GM23338 (cell line): ENCODE measurements around the gene AANAT. TPM values are rescaled to one million over a fixed set of nuclear protein-coding genes. Genes with fewer than 3 reads are reported as not detected.

Source experiments
- ATAC-seq: fragments of 200-7000 bp; cut with Tn5 transposase; 3 replicates; pipeline ENCODE4 v1.9.1; 2020
- DNase-seq: peaks from one replicate; pipeline ENCODE4 v3.0.0-alpha.2; 2015; ENCODE audit warnings: low spot score
- H2AFZ ChIP-seq: fragments of 200-600 bp; sonication (generic); 2 replicates; pipeline ENCODE4 v1.8.0; 2016; ENCODE audit warnings: antibody characterized with exemption, mild to moderate bottlenecking, moderate library complexity
- H3F3A ChIP-seq: fragments of 200-600 bp; sonication (generic); replicated peaks from 2 replicates; pipeline ENCODE4 v1.8.0; 2017; ENCODE audit warnings: antibody characterized with exemption, mixed run types, low read depth
- H3K27ac ChIP-seq: fragments of 200-600 bp; sonication (generic); 2 replicates; pipeline ENCODE4 v1.6.1; 2016; ENCODE audit warnings: low read depth
- H3K27me3 ChIP-seq: fragments of 200-600 bp; sonication (generic); 2 replicates; pipeline ENCODE4 v1.8.0; 2016; ENCODE audit warnings: mild to moderate bottlenecking, mixed run types, moderate library complexity; ENCODE audit not compliant: insufficient read depth
- H3K36me3 ChIP-seq: fragments of 200-600 bp; sonication (generic); 2 replicates; pipeline ENCODE4 v1.8.0; 2016; ENCODE audit warnings: mild to moderate bottlenecking; ENCODE audit not compliant: insufficient read depth
- H3K4me1 ChIP-seq: fragments of 200-600 bp; sonication (generic); 2 replicates; pipeline ENCODE4 v1.8.0; 2016; ENCODE audit warnings: mild to moderate bottlenecking, moderate library complexity; ENCODE audit not compliant: insufficient read depth
- H3K4me2 ChIP-seq: fragments of 200-600 bp; sonication (generic); 2 replicates; pipeline ENCODE4 v1.7.1; 2017; ENCODE audit warnings: mixed run types
- H3K4me3 ChIP-seq: fragments of 200-600 bp; sonication (generic); 2 replicates; pipeline ENCODE4 v1.6.1; 2016; ENCODE audit warnings: mixed run types
- H3K79me2 ChIP-seq: fragments of 200-600 bp; sonication (generic); replicated peaks from 2 replicates; pipeline ENCODE4 v1.8.0; 2017; ENCODE audit warnings: mild to moderate bottlenecking; ENCODE audit not compliant: insufficient read depth
- H3K9me2 ChIP-seq: fragments of 200-600 bp; sonication (generic); 2 replicates; pipeline ENCODE4 v1.8.0; 2017; ENCODE audit not compliant: insufficient read depth
- H4K20me1 ChIP-seq: fragments of 200-600 bp; sonication (generic); replicated peaks from 2 replicates; pipeline ENCODE4 v1.8.0; 2017; ENCODE audit warnings: mild to moderate bottlenecking; ENCODE audit not compliant: insufficient read depth
- H3K27ac Mint-ChIP-seq: 2 replicates; pipeline ENCODE4 v1.8.0; 2020; ENCODE audit warnings: inconsistent platforms, mild to moderate bottlenecking, moderate library complexity, mixed read lengths
- H3K27me3 Mint-ChIP-seq: 3 replicates; pipeline ENCODE4 v1.8.0; 2022; ENCODE audit warnings: low read depth, mild to moderate bottlenecking, moderate library complexity, mixed read lengths, inconsistent platforms; ENCODE audit not compliant: insufficient read depth, poor library complexity
- H3K36me3 Mint-ChIP-seq: 3 replicates; pipeline ENCODE4 v1.8.0; 2021; ENCODE audit warnings: low read depth, mild to moderate bottlenecking, inconsistent platforms, moderate library complexity, mixed read lengths
- H3K4me1 Mint-ChIP-seq: 3 replicates; pipeline ENCODE4 v1.8.0; 2020; ENCODE audit warnings: mild to moderate bottlenecking, inconsistent platforms, mixed read lengths
- H3K4me3 Mint-ChIP-seq: 3 replicates; pipeline ENCODE4 v1.8.0; 2021; ENCODE audit warnings: moderate library complexity, mild to moderate bottlenecking, inconsistent platforms, mixed read lengths
- H3K9me3 Mint-ChIP-seq: 3 replicates; pipeline ENCODE4 v1.8.0; 2020; ENCODE audit warnings: moderate library complexity, mild to moderate bottlenecking, inconsistent platforms, mixed read lengths
- CREB1 ChIP-seq: fragments of 250-450 bp; sonication (Bioruptor Pico); IDR thresholded peaks from 2 replicates; pipeline ENCODE4 v1.5.0; 2020; ENCODE audit warnings: low read depth, mild to moderate bottlenecking, moderate library complexity
- CTCF ChIP-seq, 2 experiments: fragments of 200-600 bp in 1 of 2; sonication (generic) in 1 of 2; conservative IDR thresholded peaks; 2 replicates each; pipeline versions ENCODE4 v1.5.1 to v1.6.1; 2016 to 2017; ENCODE audit warnings: antibody characterized with exemption in 2 of 2, low read depth in 2 of 2, mild to moderate bottlenecking in 2 of 2, moderate library complexity in 1 of 2
- EZH2 ChIP-seq: fragments of 200-600 bp; sonication (generic); IDR thresholded peaks from one replicate; pipeline ENCODE4 v1.8.0; 2017; ENCODE audit warnings: antibody characterized with exemption, mild to moderate bottlenecking, low read depth; ENCODE audit not compliant: unreplicated experiment
- EZH2phosphoT487 ChIP-seq: fragments of 200-600 bp; sonication (generic); IDR thresholded peaks from one replicate; pipeline ENCODE4 v1.8.1; 2018; ENCODE audit warnings: antibody characterized with exemption; ENCODE audit not compliant: unreplicated experiment
- JUNB ChIP-seq: IDR thresholded peaks from one replicate; pipeline ENCODE4 v1.6.1; 2016; ENCODE audit warnings: antibody characterized with exemption; ENCODE audit not compliant: unreplicated experiment
- NANOG ChIP-seq: IDR thresholded peaks from 2 replicates; pipeline ENCODE4 v1.6.1; 2016; ENCODE audit warnings: antibody characterized with exemption, borderline replicate concordance
- POLR2AphosphoS5 ChIP-seq: IDR thresholded peaks from 2 replicates; pipeline ENCODE4 v1.6.1; 2016; ENCODE audit warnings: antibody characterized with exemption, low read depth
- STAT1 ChIP-seq: IDR thresholded peaks from one replicate; pipeline ENCODE4 v1.6.1; 2016; ENCODE audit warnings: antibody characterized with exemption; ENCODE audit not compliant: unreplicated experiment
- ZNF114 ChIP-seq: fragments of 250-450 bp; sonication (Bioruptor Pico); IDR thresholded peaks from 2 replicates; pipeline ENCODE4 v1.5.0; 2020; ENCODE audit warnings: mild to moderate bottlenecking, moderate library complexity
- ZNF331 ChIP-seq: fragments of 250-450 bp; sonication (Bioruptor Pico); IDR thresholded peaks from 2 replicates; pipeline ENCODE4 v1.5.0; 2020; ENCODE audit warnings: low read depth, mild to moderate bottlenecking, moderate library complexity
- ZNF462 ChIP-seq: fragments of 250-450 bp; sonication (Bioruptor Pico); IDR thresholded peaks from 2 replicates; pipeline ENCODE4 v1.5.0; 2020; ENCODE audit warnings: mild to moderate bottlenecking, moderate library complexity
- polyA plus RNA-seq: library from polyadenylated mRNA; unstranded; fragments of >200 nt; fragmentation: Nextera tagmentation; extraction: Ambion mirVana; gene quantifications from 2 replicates; pipeline ENCODE4 v1.2.1, GENCODE V29; 2016
- total RNA-seq: library from RNA; depleted of rRNA; stranded (reverse); fragments of >200 nt; shearing (Covaris generic); gene quantifications from 2 replicates; pipeline ENCODE4 v1.2.3, GENCODE V29; 2014
- TF ChIP-seq, protein P1 (sequence below): IDR thresholded peaks from 2 replicates; pipeline ENCODE4 v1.6.1; 2016; ENCODE audit warnings: antibody characterized with exemption
- TF ChIP-seq, protein P2 (sequence below): IDR thresholded peaks from one replicate; pipeline ENCODE4 v1.6.1; 2018; ENCODE audit warnings: antibody characterized with exemption; ENCODE audit not compliant: unreplicated experiment

Gene AANAT
- total and polyA plus RNA-seq, 2 experiments from 2014 or later, result 0.28 to 1.0 TPM

- Mint-ChIP-seq H3K27me3 (peaks cover 21% of the 10 kb centered on the region), H3K9me3 (no peaks in the 10 kb centered on the region), H3K36me3 (no peaks in the 10 kb centered on the region), H3K27ac (no peak overlapping the region), H3K4me1 (peaks cover 31% of the 10 kb centered on the region), H3K4me3 (no peak overlapping the region)
- H3K27me3 ChIP-seq, result peaks cover 4% of the 10 kb centered on the region; the same call in 1 of the 2 replicates
- no peak overlapping the region for H2AFZ ChIP-seq
- no peak overlapping the region for H3K4me3 ChIP-seq
- peaks cover 3% of the 10 kb centered on the region; the same call in 1 of the 2 replicates for H3K79me2 ChIP-seq
- no peaks in the 10 kb centered on the region; the same call in 1 of the 2 replicates for H4K20me1 ChIP-seq
- no peak for TF ChIP-seq JUNB
- TF ChIP-seq, protein P1, sequence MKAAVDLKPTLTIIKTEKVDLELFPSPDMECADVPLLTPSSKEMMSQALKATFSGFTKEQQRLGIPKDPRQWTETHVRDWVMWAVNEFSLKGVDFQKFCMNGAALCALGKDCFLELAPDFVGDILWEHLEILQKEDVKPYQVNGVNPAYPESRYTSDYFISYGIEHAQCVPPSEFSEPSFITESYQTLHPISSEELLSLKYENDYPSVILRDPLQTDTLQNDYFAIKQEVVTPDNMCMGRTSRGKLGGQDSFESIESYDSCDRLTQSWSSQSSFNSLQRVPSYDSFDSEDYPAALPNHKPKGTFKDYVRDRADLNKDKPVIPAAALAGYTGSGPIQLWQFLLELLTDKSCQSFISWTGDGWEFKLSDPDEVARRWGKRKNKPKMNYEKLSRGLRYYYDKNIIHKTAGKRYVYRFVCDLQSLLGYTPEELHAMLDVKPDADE, result no peak
- no peak for TF ChIP-seq ZNF462 (CRISPR knock-in tag)
- no peak for TF ChIP-seq ZNF331 (CRISPR knock-in tag)
- no peak for TF ChIP-seq EZH2
- TF ChIP-seq NANOG, result no peak
- TF ChIP-seq, protein P2, sequence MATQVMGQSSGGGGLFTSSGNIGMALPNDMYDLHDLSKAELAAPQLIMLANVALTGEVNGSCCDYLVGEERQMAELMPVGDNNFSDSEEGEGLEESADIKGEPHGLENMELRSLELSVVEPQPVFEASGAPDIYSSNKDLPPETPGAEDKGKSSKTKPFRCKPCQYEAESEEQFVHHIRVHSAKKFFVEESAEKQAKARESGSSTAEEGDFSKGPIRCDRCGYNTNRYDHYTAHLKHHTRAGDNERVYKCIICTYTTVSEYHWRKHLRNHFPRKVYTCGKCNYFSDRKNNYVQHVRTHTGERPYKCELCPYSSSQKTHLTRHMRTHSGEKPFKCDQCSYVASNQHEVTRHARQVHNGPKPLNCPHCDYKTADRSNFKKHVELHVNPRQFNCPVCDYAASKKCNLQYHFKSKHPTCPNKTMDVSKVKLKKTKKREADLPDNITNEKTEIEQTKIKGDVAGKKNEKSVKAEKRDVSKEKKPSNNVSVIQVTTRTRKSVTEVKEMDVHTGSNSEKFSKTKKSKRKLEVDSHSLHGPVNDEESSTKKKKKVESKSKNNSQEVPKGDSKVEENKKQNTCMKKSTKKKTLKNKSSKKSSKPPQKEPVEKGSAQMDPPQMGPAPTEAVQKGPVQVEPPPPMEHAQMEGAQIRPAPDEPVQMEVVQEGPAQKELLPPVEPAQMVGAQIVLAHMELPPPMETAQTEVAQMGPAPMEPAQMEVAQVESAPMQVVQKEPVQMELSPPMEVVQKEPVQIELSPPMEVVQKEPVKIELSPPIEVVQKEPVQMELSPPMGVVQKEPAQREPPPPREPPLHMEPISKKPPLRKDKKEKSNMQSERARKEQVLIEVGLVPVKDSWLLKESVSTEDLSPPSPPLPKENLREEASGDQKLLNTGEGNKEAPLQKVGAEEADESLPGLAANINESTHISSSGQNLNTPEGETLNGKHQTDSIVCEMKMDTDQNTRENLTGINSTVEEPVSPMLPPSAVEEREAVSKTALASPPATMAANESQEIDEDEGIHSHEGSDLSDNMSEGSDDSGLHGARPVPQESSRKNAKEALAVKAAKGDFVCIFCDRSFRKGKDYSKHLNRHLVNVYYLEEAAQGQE, result no peak
- TF ChIP-seq ZNF114, result no peak
- no peak for TF ChIP-seq CREB1
- TF ChIP-seq EZH2phosphoT487, result no peak
- no peak for TF ChIP-seq STAT1
- no peak for TF ChIP-seq POLR2AphosphoS5
- no peak for TF ChIP-seq CTCF (conservative IDR thresholded peaks at IDR 0.05; ENCODE audit: low read depth in 2 of 2)
- no peak overlapping the region for H3K4me2 ChIP-seq
- 0 out of 2 replicates have a peak, but pooled peaks cover 3% of the 10 kb centered on the region for H3F3A ChIP-seq
- no peaks in the 10 kb centered on the region for H3K9me2 ChIP-seq
- H3K4me1 ChIP-seq, result peaks cover 15% of the 10 kb centered on the region; the same call in 1 of the 2 replicates
- H3K27ac ChIP-seq, result no peak overlapping the region
- H3K36me3 ChIP-seq, result no peaks in the 10 kb centered on the region
- DNase-seq (no peak), ATAC-seq (no peak)
These were observed 36.7 kb downstream of the AANAT start for GRCh38 chr17:76504117-76504516.
